AG20443 (cell line): ENCODE measurements around the gene DNAJC17.

ENCODE experiments used
- DNase-seq: peaks from one replicate; pipeline ENCODE4 v3.0.0; 2012; ENCODE audit warnings: low spot score, mixed read lengths

Gene DNAJC17

DNA sequence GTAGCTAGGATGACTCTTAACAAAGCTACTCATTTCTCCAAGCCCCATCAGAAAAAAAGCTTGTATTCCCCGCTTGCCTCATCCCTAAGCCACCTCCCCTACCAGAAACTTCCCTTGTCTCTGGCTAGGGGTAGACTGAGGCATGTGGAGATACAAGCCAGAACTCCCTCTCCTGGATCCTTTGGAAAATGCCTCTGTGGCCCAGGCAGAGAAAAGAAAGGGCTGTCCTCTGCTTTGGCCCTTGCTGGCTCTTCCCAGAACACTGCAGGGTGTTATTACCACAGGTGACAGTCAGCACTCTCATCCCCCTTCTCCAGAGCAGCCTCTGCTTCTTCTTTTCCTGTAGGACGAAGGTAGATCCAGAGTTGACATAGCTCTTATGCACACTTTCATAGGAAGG, 67.4 kb downstream of the DNAJC17 start:
- no peak for DNase-seq

DNA sequence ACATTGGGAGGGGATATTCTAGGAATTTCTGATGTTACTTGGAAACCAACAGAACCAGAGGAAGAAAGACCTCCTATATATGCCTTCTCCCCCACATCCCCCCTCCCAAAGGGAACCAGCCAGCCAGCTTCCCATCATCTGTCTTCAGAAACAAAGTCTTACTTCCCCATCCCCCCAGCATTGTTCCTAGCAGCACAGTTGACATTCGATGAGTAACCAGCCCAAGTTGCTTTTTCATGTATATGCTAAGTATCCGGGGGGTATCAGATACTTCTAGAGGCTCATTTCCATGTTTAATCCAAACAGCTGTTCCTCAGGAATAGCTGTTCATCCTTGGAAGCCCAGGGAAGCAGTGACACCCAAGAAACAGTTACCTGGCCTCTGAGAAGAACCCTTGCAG, 68.2 kb downstream of the DNAJC17 start:
- DNase-seq, result no peak

DNA sequence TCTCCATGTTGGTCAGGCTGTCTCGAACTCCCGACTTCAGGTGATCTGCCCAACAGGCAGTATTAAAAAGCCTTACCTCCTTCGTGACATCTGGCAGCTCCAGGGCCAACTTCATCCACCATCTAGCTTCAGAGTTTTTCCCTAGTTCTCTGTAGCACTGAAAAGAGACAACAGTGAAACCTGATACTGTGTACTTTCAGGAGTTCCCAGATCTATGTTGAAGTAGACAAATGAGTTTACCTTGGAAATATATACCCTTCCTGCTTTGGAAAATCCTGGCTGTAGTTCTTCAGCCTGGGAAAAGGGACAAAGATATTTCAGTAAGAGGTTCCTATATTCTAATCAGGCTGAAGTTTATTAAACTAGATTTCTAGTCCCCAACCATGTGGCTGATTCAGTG, 70.2 kb downstream of the DNAJC17 start:
- no peak for DNase-seq

DNA sequence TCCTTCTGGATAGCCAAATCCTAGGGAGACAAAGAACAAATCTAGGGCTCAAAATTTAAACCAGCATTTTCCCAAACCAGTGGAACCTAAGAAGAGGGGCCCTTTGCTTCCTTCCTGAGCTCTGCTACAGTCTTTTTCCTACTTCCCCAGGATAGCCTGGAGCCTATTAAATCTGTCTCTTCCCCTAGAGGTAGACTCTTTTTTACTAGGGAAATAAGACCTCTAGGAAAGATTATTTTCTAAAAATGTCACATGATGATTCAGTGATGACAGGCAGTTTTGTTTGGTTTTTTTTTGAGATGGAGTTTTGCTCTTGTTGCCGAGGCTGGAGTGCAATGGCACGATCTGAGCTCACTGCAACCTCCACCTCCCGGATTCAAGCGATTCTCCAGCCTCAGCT, 70.7 kb downstream of the DNAJC17 start:
- no peak for DNase-seq

DNA sequence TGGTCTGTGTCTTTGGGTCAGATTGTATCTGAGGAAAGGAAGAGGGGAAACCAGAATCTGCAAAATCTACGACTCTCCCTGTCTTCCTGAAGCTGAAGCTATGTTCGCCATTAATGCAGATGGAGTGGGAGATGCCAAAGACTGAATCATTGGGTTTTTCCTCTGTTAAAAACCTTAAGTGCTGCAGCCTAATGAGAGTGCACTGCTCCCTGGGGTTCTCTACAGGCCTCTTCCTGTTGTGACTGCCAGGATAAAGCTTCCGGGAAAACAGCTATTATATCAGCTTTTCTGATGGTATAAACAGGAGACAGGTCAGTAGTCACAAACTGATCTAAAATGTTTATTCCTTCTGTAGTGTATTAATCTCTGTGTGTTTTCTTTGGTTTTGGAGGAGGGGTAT, 76.2 kb downstream of the DNAJC17 start:
- no peak for DNase-seq

DNA sequence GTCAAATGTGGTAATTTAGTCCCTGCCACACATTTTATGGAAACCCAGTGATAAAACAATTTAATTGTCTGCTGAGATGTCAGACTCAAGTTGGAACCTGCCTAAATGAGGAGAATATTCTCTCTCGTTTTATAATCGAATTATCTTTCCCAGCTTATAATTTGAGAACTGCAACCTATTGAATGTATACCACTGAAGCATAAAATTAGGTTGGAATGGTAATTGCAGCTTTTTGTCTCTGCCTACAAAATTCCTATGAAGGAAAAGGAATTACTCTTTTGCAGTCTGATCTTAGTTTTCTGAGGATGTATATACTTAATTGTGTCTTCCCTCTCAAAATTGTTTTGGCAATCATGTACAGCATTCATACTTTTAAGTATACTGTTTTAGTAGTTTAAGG, 83.4 kb downstream of the DNAJC17 start:
- DNase-seq, result no peak

DNA sequence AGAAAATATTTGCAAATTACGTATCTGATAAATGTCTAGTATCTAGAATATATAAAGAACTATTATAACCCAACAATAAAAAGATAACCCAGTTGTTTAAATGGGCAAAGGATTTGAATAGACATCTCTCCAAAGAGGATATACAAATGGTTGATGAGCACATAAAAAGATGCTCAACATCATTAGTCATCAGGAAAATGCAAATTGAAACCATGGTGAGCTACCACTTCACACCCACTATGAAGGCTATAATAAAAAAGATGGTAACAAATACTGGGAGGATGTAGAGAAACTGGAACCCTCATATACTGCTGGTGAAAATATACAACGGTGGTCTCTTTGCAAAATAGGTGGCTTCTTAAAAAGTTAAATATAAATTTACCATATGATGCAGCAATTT, 84.3 kb downstream of the DNAJC17 start:
- DNase-seq, result no peak

DNA sequence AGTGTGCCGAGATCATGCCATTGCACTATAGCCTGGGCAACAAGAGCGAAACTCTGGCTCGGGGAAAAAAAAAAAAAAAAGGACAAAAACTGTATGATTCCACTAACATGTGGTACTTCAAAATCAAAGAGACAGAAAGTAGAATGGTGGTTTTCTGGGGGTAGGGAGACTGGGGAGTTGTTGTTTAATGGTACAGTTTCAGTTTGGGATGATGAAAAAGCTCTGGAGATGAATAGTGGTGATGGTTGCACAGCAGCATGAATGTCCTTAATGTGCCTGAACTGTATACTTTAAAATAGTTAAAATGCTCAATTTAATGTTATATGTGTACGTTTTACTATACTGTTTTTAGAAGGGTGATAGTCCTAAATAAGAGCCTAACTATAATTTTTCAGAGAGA, 84.9 kb downstream of the DNAJC17 start:
- no peak for DNase-seq

DNA sequence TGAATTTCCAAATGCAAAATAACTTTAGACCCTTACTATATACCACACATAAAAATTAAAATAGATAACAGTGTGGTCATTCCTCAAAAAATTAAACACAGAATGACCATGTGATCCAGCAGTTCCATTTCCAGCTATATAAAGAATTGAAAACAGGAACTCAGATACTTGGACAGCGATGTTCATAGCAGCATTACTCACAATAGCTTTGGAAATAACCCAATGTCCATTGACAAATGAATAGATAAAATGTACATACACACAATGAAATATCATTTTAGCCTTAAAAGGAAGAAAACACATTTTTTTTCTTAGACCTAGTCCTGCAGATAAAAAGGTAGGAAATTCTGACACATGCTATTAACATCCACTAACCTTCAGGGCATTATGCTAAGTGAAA, 85.6 kb downstream of the DNAJC17 start:
- DNase-seq, result no peak

DNA sequence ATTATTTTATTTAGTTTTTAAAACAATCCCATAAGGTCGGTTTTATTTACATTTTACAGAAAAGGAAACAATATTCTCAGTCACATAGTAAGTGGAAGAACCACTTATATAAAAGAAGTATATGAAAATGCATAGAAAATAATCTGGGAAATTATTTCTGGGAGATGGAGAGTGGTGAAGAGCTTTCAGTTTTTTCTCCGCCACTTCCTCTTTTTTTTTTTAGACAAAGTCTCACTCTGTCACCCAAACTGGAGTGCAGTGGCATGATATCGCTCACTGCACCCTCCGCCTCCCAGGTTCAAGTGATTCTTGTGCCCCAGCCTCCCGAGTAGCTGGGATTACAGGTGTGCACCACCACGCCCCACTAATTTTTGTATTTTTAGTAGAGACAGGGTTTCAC, 91.1 kb downstream of the DNAJC17 start:
- DNase-seq, result no peak
